Parathyroid adenoma (tissue), 2 donors: Measurements from ENCODE around the gene NAV3.

Experiments used
- H2AFZ ChIP-seq: fragments of 300-600 bp; sonication (generic); one replicate; pipeline ENCODE4 v1.7.0; 2017; ENCODE audit warnings: antibody characterized with exemption, mild to moderate bottlenecking
- H3K27ac ChIP-seq: fragments of 300-600 bp; sonication (generic); one replicate; pipeline ENCODE4 v1.7.0; 2017
- H3K27me3 ChIP-seq: fragments of 300-600 bp; sonication (generic); one replicate; pipeline ENCODE4 v1.7.0; 2017; ENCODE audit warnings: low read length; ENCODE audit not compliant: control insufficient read depth, insufficient read depth
- H3K36me3 ChIP-seq: fragments of 300-600 bp; sonication (generic); one replicate; pipeline ENCODE4 v1.7.0; 2017; ENCODE audit warnings: low read length; ENCODE audit not compliant: control insufficient read depth, insufficient read depth
- H3K4me1 ChIP-seq: fragments of 300-600 bp; sonication (generic); one replicate; pipeline ENCODE4 v1.7.0; 2017; ENCODE audit warnings: control low read depth
- H3K4me2 ChIP-seq: fragments of 300-600 bp; sonication (generic); one replicate; pipeline ENCODE4 v1.7.0; 2017; ENCODE audit warnings: low read length
- H3K4me3 ChIP-seq: fragments of 300-600 bp; sonication (generic); one replicate; pipeline ENCODE4 v1.7.0; 2017; ENCODE audit warnings: low read depth, low read length
- H3K79me2 ChIP-seq: fragments of 300-600 bp; sonication (generic); one replicate; pipeline ENCODE4 v1.7.0; 2017; ENCODE audit warnings: control low read depth
- H3K9ac ChIP-seq: fragments of 300-600 bp; sonication (generic); one replicate; pipeline ENCODE4 v1.7.0; 2017; ENCODE audit warnings: mild to moderate bottlenecking
- H3K9me3 ChIP-seq: fragments of 300-600 bp; sonication (generic); one replicate; pipeline ENCODE4 v1.7.0; 2017; ENCODE audit warnings: low read length; ENCODE audit not compliant: control insufficient read depth
- CTCF ChIP-seq: fragments of 300-600 bp; sonication (generic); IDR thresholded peaks from one replicate; pipeline ENCODE4 v1.7.0; 2017; ENCODE audit warnings: antibody characterized with exemption, mild to moderate bottlenecking
- donor health status: primary hyperparathyroidism.

The NAV3 gene

GRCh38 chr12:78086553-78087362, 256.1 kb downstream of the NAV3 start:
- Histone ChIP-seq H3K36me3 (no peaks in the 10 kb centered on the region), H3K27ac (no peak overlapping the region), H3K4me3 (no peak overlapping the region), H3K79me2 (no peaks in the 10 kb centered on the region), H3K27me3 (no peaks in the 10 kb centered on the region), H2AFZ (no peak overlapping the region), H3K9me3 (no peaks in the 10 kb centered on the region), H3K4me1 (no peaks in the 10 kb centered on the region), H3K4me2 (no peak overlapping the region), H3K9ac (no peak overlapping the region)
- TF ChIP-seq CTCF: no peak

- Histone ChIP-seq H3K4me2 (no peak overlapping the region), H3K9ac (no peak overlapping the region), H3K27me3 (no peaks in the 10 kb centered on the region), H3K4me1 (no peaks in the 10 kb centered on the region), H3K79me2 (no peaks in the 10 kb centered on the region), H3K27ac (no peak overlapping the region), H3K9me3 (no peaks in the 10 kb centered on the region), H3K4me3 (no peak overlapping the region), H3K36me3 (no peaks in the 10 kb centered on the region), H2AFZ (no peak overlapping the region)
- no peak for TF ChIP-seq CTCF
Measured at GRCh38 chr12:78087363-78087675, 256.6 kb downstream of the NAV3 start.

- Histone ChIP-seq H3K9me3 (no peaks in the 10 kb centered on the region), H3K4me1 (no peaks in the 10 kb centered on the region), H2AFZ (peak overlapping the region; percentile 1), H3K9ac (no peak overlapping the region), H3K36me3 (no peaks in the 10 kb centered on the region), H3K27me3 (no peaks in the 10 kb centered on the region), H3K4me3 (no peak overlapping the region), H3K27ac (no peak overlapping the region), H3K4me2 (no peak overlapping the region), H3K79me2 (no peaks in the 10 kb centered on the region)
- no peak for TF ChIP-seq CTCF
Measured at GRCh38 chr12:78088391-78088832, 257.7 kb downstream of the NAV3 start.

GRCh38 chr12:78090266-78090665, 259.6 kb downstream of the NAV3 start:
- TF ChIP-seq CTCF: no peak
- H3K79me2 ChIP-seq: no peaks in the 10 kb centered on the region
- no peak overlapping the region for H3K9ac ChIP-seq
- H3K27ac ChIP-seq: no peak overlapping the region
- H3K4me3 ChIP-seq: no peak overlapping the region
- H3K36me3 ChIP-seq: no peaks in the 10 kb centered on the region
- H3K27me3 ChIP-seq: no peaks in the 10 kb centered on the region
- H3K4me1 ChIP-seq: no peaks in the 10 kb centered on the region
- no peak overlapping the region for H3K4me2 ChIP-seq
- H3K9me3 ChIP-seq: no peaks in the 10 kb centered on the region
- H2AFZ ChIP-seq: no peak overlapping the region

GRCh38 chr12:78095623-78096022, 264.9 kb downstream of the NAV3 start:
- H2AFZ ChIP-seq: no peak overlapping the region
- H3K9me3 ChIP-seq: no peaks in the 10 kb centered on the region
- H3K4me1 ChIP-seq: no peaks in the 10 kb centered on the region
- H3K36me3 ChIP-seq: no peaks in the 10 kb centered on the region
- no peak overlapping the region for H3K27ac ChIP-seq
- no peak for TF ChIP-seq CTCF
- no peaks in the 10 kb centered on the region for H3K79me2 ChIP-seq
- H3K4me2 ChIP-seq: no peak overlapping the region
- H3K4me3 ChIP-seq: no peak overlapping the region
- no peaks in the 10 kb centered on the region for H3K27me3 ChIP-seq
- no peak overlapping the region for H3K9ac ChIP-seq
